Keratinocyte (primary cell): ENCODE data around the gene HUS1B. TPM values are rescaled to one million over a fixed set of nuclear protein-coding genes. Genes with fewer than 3 reads are reported as not detected.

Source experiments
- DNase-seq: peaks from one replicate; pipeline ENCODE4 v3.0.0-alpha.2; 2011; ENCODE audit warnings: low read depth, missing footprints, low spot score
- FAIRE-seq: peaks from 2 replicates; lab custom pipeline; 2011; peaks lifted over from hg19 to GRCh38; lab: Jason Lieb, UNC
- H2AFZ ChIP-seq: 2 replicates; pipeline ENCODE4 v1.6.0; 2012; ENCODE audit warnings: low read length, control low read depth, inconsistent platforms; ENCODE audit not compliant: control insufficient read depth
- H3K27ac ChIP-seq: 2 replicates; pipeline ENCODE4 v1.5.1; 2011; ENCODE audit warnings: low read length; ENCODE audit not compliant: control insufficient read depth, insufficient read depth
- H3K27me3 ChIP-seq: 3 replicates; pipeline ENCODE4 v1.6.0; 2011; ENCODE audit warnings: low read length; ENCODE audit not compliant: control insufficient read depth, insufficient read depth; ENCODE audit errors: extremely low read depth
- H3K36me3 ChIP-seq, 2 experiments: 2 replicates in 1 of 2; 3 replicates in 1 of 2; pipeline ENCODE4 v1.5.1; 2011; ENCODE audit warnings: low read length in 2 of 2, mild to moderate bottlenecking in 1 of 2; ENCODE audit not compliant: control insufficient read depth in 2 of 2, insufficient read depth in 2 of 2; ENCODE audit errors: extremely low read depth in 1 of 2
- H3K4me1 ChIP-seq: 3 replicates; pipeline ENCODE4 v1.5.1; 2011; ENCODE audit warnings: low read length; ENCODE audit not compliant: control insufficient read depth, insufficient read depth; ENCODE audit errors: extremely low read depth
- H3K4me2 ChIP-seq: 3 replicates; pipeline ENCODE4 v1.6.0; 2011; ENCODE audit warnings: low read depth, low read length; ENCODE audit not compliant: control insufficient read depth, insufficient read depth; ENCODE audit errors: extremely low read depth
- H3K4me3 ChIP-seq, 3 experiments: fragments of 200-600 bp in 1 of 3; sonication (generic) in 1 of 3; 2 replicates in 2 of 3; 3 replicates in 1 of 3; pipeline ENCODE4 v1.5.1; 2011 to 2016; ENCODE audit warnings: low read length in 3 of 3, mild to moderate bottlenecking in 3 of 3, control low read depth in 2 of 3, inconsistent platforms in 1 of 3, low read depth in 1 of 3, mixed read lengths in 1 of 3, mixed run types in 1 of 3, moderate library complexity in 1 of 3; ENCODE audit not compliant: control insufficient read depth in 2 of 3, insufficient read depth in 2 of 3; ENCODE audit errors: extremely low read depth in 1 of 3
- H3K79me2 ChIP-seq: 2 replicates; pipeline ENCODE4 v1.6.0; 2012; ENCODE audit warnings: low read length; ENCODE audit not compliant: control insufficient read depth, insufficient read depth
- H3K9ac ChIP-seq: 3 replicates; pipeline ENCODE4 v1.6.0; 2011; ENCODE audit warnings: low read length; ENCODE audit not compliant: control insufficient read depth, insufficient read depth; ENCODE audit errors: extremely low read depth
- H3K9me1 ChIP-seq: 3 replicates; pipeline ENCODE4 v1.6.0; 2011; ENCODE audit warnings: low read length; ENCODE audit not compliant: control insufficient read depth, insufficient read depth; ENCODE audit errors: extremely low read depth
- H3K9me3 ChIP-seq: 2 replicates; pipeline ENCODE4 v1.5.1; 2012; ENCODE audit warnings: low read depth, low read length; ENCODE audit not compliant: control insufficient read depth
- H4K20me1 ChIP-seq: 3 replicates; pipeline ENCODE4 v1.6.0; 2011; ENCODE audit warnings: low read length; ENCODE audit not compliant: control insufficient read depth, insufficient read depth; ENCODE audit errors: extremely low read depth
- EZH2 ChIP-seq: IDR thresholded peaks from one replicate; pipeline ENCODE4 v1.6.1; 2012; ENCODE audit warnings: inconsistent platforms, mild to moderate bottlenecking, low read length, moderate library complexity
- dilution Hi-C: fragments of 300-500 bp; cut with MboI; formaldehyde crosslinking; loops from one replicate; pipeline ENCODE4 v1.7.0; 2020; ENCODE audit warnings: low sequenced_read_pairs; ENCODE audit not compliant: extremely low pct_ligation_motif_present
- polyA plus RNA-seq, 5 experiments: library from polyadenylated mRNA; depleted of rRNA in 3 of 5; stranded (reverse) in 3 of 5; stranded (forward) in 1 of 5; unstranded in 1 of 5; fragments of >200 nt; gene quantifications; 1 replicate in 1 of 5; 2 replicates in 3 of 5; 3 replicates in 1 of 5; pipeline versions ENCODE4 v1.2.1 to v1.2.3, GENCODE V29; 2011 to 2012; ENCODE audit warnings: missing spikeins in 2 of 5, low read depth in 1 of 5, low replicate concordance in 1 of 5
- TF ChIP-seq, protein P1 (sequence below), 3 experiments: IDR thresholded peaks in 1 of 3; conservative IDR thresholded peaks in 1 of 3; optimal IDR thresholded peaks in 1 of 3; 2 replicates in 2 of 3; 3 replicates in 1 of 3; pipeline versions ENCODE3 to v1.5.1; 2011; ENCODE audit warnings: low read length in 3 of 3, mild to moderate bottlenecking in 3 of 3, moderate library complexity in 2 of 3, control low read depth in 1 of 3, inconsistent platforms in 1 of 3; ENCODE audit not compliant: insufficient read depth in 2 of 3; ENCODE audit errors: extremely low read depth in 1 of 3

Gene HUS1B
- polyA plus RNA-seq, 1 donor (not counting 4 experiments of a cell fraction or from before 2014, with no cell fraction given) = 0.13 TPM

DNA sequence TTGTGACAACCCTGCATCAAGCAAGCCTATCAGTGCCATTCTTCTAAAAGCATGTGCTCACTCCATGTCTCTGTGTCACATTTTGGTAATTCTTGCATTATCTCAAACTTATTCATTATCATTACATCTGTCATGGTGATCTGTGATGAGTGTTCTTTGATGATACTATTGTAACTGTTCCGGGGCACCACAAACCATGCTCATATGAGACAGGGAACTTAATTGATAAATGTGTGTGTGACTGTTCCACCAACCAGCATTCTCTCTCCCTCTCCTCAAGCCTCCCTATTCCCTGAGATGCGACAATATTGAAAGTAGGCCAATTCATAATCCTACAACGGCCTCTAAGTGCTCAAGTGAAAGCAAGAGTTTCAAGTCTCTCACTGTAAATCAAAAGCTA, 4.0 kb downstream of the HUS1B start:
- no peak for FAIRE-seq
- dilution Hi-C loops = no loop called here
- H3K27me3 ChIP-seq = no peaks in the 10 kb centered on the region

DNA sequence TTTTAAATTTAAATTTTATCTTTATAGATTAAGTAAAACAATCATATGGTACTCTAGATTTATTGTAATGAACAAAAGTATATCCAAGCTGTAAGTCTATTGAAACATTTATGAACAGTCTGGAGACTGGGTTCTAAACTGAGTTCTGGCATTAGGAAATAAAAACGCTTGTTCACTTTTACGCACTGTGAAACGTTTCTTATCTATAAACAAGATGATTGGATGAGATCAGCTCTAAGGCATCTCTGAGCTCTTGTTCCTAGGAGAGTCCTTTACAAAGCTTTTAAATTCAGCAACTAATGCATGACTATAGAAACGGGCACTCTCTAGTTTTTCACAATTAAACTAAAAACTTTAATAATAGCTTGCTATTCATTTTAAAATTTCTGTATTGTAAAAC, 6.8 kb downstream of the HUS1B start:
- dilution Hi-C loops = no loop called here
- Histone ChIP-seq H3K4me2 (no peak overlapping the region), H3K4me3 (no peak overlapping the region), H3K9ac (no peak overlapping the region), H3K79me2 (peaks cover 14% of the 10 kb centered on the region), H3K4me1 (no peaks in the 10 kb centered on the region), H3K9me3 (no peaks in the 10 kb centered on the region), H2AFZ (no peak overlapping the region), H3K9me1 (no peaks in the 10 kb centered on the region), H3K27ac (no peak overlapping the region), H4K20me1 (no peaks in the 10 kb centered on the region), H3K36me3 (no peaks in the 10 kb centered on the region), H3K27me3 (no peaks in the 10 kb centered on the region)
- DNase-seq (no peak), FAIRE-seq (no peak)
- no peak for TF ChIP-seq EZH2
- TF ChIP-seq, protein P1, sequence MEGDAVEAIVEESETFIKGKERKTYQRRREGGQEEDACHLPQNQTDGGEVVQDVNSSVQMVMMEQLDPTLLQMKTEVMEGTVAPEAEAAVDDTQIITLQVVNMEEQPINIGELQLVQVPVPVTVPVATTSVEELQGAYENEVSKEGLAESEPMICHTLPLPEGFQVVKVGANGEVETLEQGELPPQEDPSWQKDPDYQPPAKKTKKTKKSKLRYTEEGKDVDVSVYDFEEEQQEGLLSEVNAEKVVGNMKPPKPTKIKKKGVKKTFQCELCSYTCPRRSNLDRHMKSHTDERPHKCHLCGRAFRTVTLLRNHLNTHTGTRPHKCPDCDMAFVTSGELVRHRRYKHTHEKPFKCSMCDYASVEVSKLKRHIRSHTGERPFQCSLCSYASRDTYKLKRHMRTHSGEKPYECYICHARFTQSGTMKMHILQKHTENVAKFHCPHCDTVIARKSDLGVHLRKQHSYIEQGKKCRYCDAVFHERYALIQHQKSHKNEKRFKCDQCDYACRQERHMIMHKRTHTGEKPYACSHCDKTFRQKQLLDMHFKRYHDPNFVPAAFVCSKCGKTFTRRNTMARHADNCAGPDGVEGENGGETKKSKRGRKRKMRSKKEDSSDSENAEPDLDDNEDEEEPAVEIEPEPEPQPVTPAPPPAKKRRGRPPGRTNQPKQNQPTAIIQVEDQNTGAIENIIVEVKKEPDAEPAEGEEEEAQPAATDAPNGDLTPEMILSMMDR (optimal IDR thresholded peaks at IDR 0.05 in 1 of 3, IDR thresholded peaks at IDR 0.05 in 1 of 3, conservative IDR thresholded peaks at IDR 0.05 in 1 of 3; ENCODE audit: extremely low read depth in 1 of 3, insufficient read depth in 2 of 3, low read length in 3 of 3) = no peak

More for the DNA sequence above, 4.0 kb downstream of the HUS1B start:
- no peak overlapping the region for H3K4me2 ChIP-seq
- no peaks in the 10 kb centered on the region for H4K20me1 ChIP-seq
- no peak overlapping the region for H3K4me3 ChIP-seq
- peaks cover 23% of the 10 kb centered on the region for H3K79me2 ChIP-seq
- H3K27ac ChIP-seq = no peak overlapping the region
- TF ChIP-seq EZH2 = no peak
- TF ChIP-seq, protein P1 (optimal IDR thresholded peaks at IDR 0.05 in 1 of 3, IDR thresholded peaks at IDR 0.05 in 1 of 3, conservative IDR thresholded peaks at IDR 0.05 in 1 of 3; ENCODE audit: extremely low read depth in 1 of 3, insufficient read depth in 2 of 3, low read length in 3 of 3) = no peak
- peaks cover 0 to 8% of the 10 kb centered on the region in 2 experiments for H3K36me3 ChIP-seq
- no peaks in the 10 kb centered on the region for H3K4me1 ChIP-seq
- H3K9ac ChIP-seq = no peak overlapping the region
- no peak overlapping the region for H2AFZ ChIP-seq
- no peaks in the 10 kb centered on the region for H3K9me1 ChIP-seq
- H3K9me3 ChIP-seq = no peaks in the 10 kb centered on the region
- no peak for DNase-seq
